SK-N-SH treated with all-trans-retinoic acid at 6 μM for 48 hours (cell line): ENCODE measurements around the gene USP48.

Source experiments
- ATAC-seq: fragments of 200-7000 bp; cut with Tn5 transposase; 3 replicates; pipeline ENCODE4 v1.9.1; 2020; ENCODE audit warnings: mild to moderate bottlenecking, moderate library complexity
- BACH2 ChIP-seq: fragments of 250-450 bp; sonication (Bioruptor Pico); IDR thresholded peaks from 2 replicates; pipeline ENCODE4 v1.9.0; 2021; ENCODE audit warnings: mild to moderate bottlenecking, borderline replicate concordance
- CREB5 ChIP-seq: fragments of 250-450 bp; sonication (Bioruptor Pico); IDR thresholded peaks from 2 replicates; pipeline ENCODE4 v1.5.1; 2020; ENCODE audit warnings: low read depth, mild to moderate bottlenecking, moderate library complexity
- CSDC2 ChIP-seq: fragments of 250-450 bp; sonication (Bioruptor Pico); IDR thresholded peaks from 2 replicates; pipeline ENCODE4 v1.5.0; 2020; ENCODE audit warnings: mild to moderate bottlenecking, moderate library complexity
- CSRNP3 ChIP-seq: fragments of 250-450 bp; sonication (Bioruptor Pico); IDR thresholded peaks from 2 replicates; pipeline ENCODE4 v1.5.1; 2021; ENCODE audit warnings: mild to moderate bottlenecking, moderate library complexity
- ESRRG ChIP-seq: fragments of 250-450 bp; sonication (Bioruptor Pico); IDR thresholded peaks from 2 replicates; pipeline ENCODE4 v1.6.1; 2021; ENCODE audit warnings: mild to moderate bottlenecking
- GLIS3 ChIP-seq: fragments of 250-450 bp; sonication (Bioruptor Pico); IDR thresholded peaks from 2 replicates; pipeline ENCODE4 v1.5.0; 2020; ENCODE audit warnings: mild to moderate bottlenecking, moderate library complexity
- ISL1 ChIP-seq: fragments of 250-450 bp; sonication (Bioruptor Pico); IDR thresholded peaks from 2 replicates; pipeline ENCODE4 v2.1.2; 2022; ENCODE audit warnings: mild to moderate bottlenecking, moderate library complexity
- OSR1 ChIP-seq: fragments of 250-450 bp; sonication (Bioruptor Pico); IDR thresholded peaks from 2 replicates; pipeline ENCODE4 v1.8.0; 2022; ENCODE audit warnings: moderate library complexity, mild to moderate bottlenecking, inconsistent platforms
- PATZ1 ChIP-seq: fragments of 250-450 bp; sonication (Bioruptor Pico); IDR thresholded peaks from 2 replicates; pipeline ENCODE4 v1.8.0; 2020; ENCODE audit warnings: mild to moderate bottlenecking, moderate library complexity, borderline replicate concordance
- POU6F1 ChIP-seq: fragments of 250-450 bp; sonication (Bioruptor Pico); IDR thresholded peaks from 2 replicates; pipeline ENCODE4 v1.8.0; 2021; ENCODE audit warnings: low read depth, mild to moderate bottlenecking, moderate library complexity, borderline replicate concordance
- PPARA ChIP-seq: fragments of 250-450 bp; sonication (Bioruptor Pico); IDR thresholded peaks from 2 replicates; pipeline ENCODE4 v1.5.0; 2020; ENCODE audit warnings: mild to moderate bottlenecking, borderline replicate concordance
- RARB ChIP-seq: fragments of 250-450 bp; sonication (Bioruptor Pico); IDR thresholded peaks from 2 replicates; pipeline ENCODE4 v1.8.0; 2021; ENCODE audit warnings: mild to moderate bottlenecking, moderate library complexity
- SNAI2 ChIP-seq: fragments of 250-450 bp; sonication (Bioruptor Pico); IDR thresholded peaks from 2 replicates; pipeline ENCODE4 v1.5.0; 2020; ENCODE audit warnings: mild to moderate bottlenecking, moderate library complexity
- TCF4 ChIP-seq: fragments of 250-450 bp; sonication (Bioruptor Pico); IDR thresholded peaks from 2 replicates; pipeline ENCODE4 v1.8.0; 2021; ENCODE audit warnings: mild to moderate bottlenecking, moderate library complexity, borderline replicate concordance
- TOX ChIP-seq: fragments of 250-450 bp; sonication (Bioruptor Pico); IDR thresholded peaks from 2 replicates; pipeline ENCODE4 v1.8.0; 2021; ENCODE audit warnings: mild to moderate bottlenecking, moderate library complexity, borderline replicate concordance
- TSHZ2 ChIP-seq: fragments of 250-450 bp; sonication (Bioruptor Pico); IDR thresholded peaks from 2 replicates; pipeline ENCODE4 v1.5.0; 2020; ENCODE audit warnings: mild to moderate bottlenecking, moderate library complexity
- ZC3H10 ChIP-seq: fragments of 250-450 bp; sonication (Bioruptor Pico); IDR thresholded peaks from 2 replicates; pipeline ENCODE4 v1.5.1; 2021; ENCODE audit warnings: mild to moderate bottlenecking, moderate library complexity
- ZFP3 ChIP-seq: fragments of 250-450 bp; sonication (Bioruptor Pico); IDR thresholded peaks from 2 replicates; pipeline ENCODE4 v1.5.0; 2020; ENCODE audit warnings: mild to moderate bottlenecking, moderate library complexity
- ZFP30 ChIP-seq: fragments of 450-650 bp; formaldehyde crosslinking; IDR thresholded peaks from 2 replicates; pipeline ENCODE4 v1.5.0; 2022; ENCODE audit warnings: mild to moderate bottlenecking, moderate library complexity
- ZNF565 ChIP-seq: fragments of 450-650 bp; formaldehyde crosslinking; conservative IDR thresholded peaks from 2 replicates; pipeline ENCODE4 v1.5.0; 2020; ENCODE audit warnings: low read depth, mild to moderate bottlenecking, moderate library complexity
- ZNF70 ChIP-seq: fragments of 450-650 bp; formaldehyde crosslinking; IDR thresholded peaks from 2 replicates; pipeline ENCODE4 v1.5.0; 2020; ENCODE audit warnings: mild to moderate bottlenecking, moderate library complexity
- ZNF8 ChIP-seq: fragments of 450-650 bp; formaldehyde crosslinking; IDR thresholded peaks from 2 replicates; pipeline ENCODE4 v1.5.0; 2020; ENCODE audit warnings: mild to moderate bottlenecking, moderate library complexity

Gene USP48

GRCh38 chr1:21752186-21752585, 30.8 kb downstream of the USP48 start (continued):
- TF ChIP-seq ISL1 (CRISPR knock-in tag), result no peak
- no peak for TF ChIP-seq PATZ1 (CRISPR knock-in tag)
- TF ChIP-seq SNAI2, result no peak
- no peak for TF ChIP-seq CSDC2
- no peak for TF ChIP-seq ZFP3
- TF ChIP-seq BACH2 (CRISPR knock-in tag), result no peak
- no peak for TF ChIP-seq ESRRG (CRISPR knock-in tag)

- TF ChIP-seq ZNF565 (CRISPR knock-in tag), result no peak
- TF ChIP-seq GLIS3 (CRISPR knock-in tag), result no peak
- no peak for TF ChIP-seq TSHZ2 (CRISPR knock-in tag)
- TF ChIP-seq RARB (CRISPR knock-in tag), result no peak
- TF ChIP-seq ZFP30 (CRISPR knock-in tag), result no peak
- no peak for TF ChIP-seq PPARA (CRISPR knock-in tag)
- no peak for TF ChIP-seq OSR1 (CRISPR knock-in tag)
- no peak for TF ChIP-seq ZC3H10 (CRISPR knock-in tag)
- TF ChIP-seq CSRNP3 (CRISPR knock-in tag), result no peak
- no peak for TF ChIP-seq CSDC2
- TF ChIP-seq POU6F1 (CRISPR knock-in tag), result no peak
- TF ChIP-seq ZNF70, result no peak
- TF ChIP-seq SNAI2, result no peak
- no peak for TF ChIP-seq PATZ1 (CRISPR knock-in tag)
- TF ChIP-seq, all 23 proteins: peak for 0
- no peak for ATAC-seq
Observed at GRCh38 chr1:21751281-21751680, 31.7 kb downstream of the USP48 start.

- ATAC-seq, result no peak
- TF ChIP-seq ZNF70, result no peak
- TF ChIP-seq ZNF565 (CRISPR knock-in tag), result no peak
- no peak for TF ChIP-seq TOX (CRISPR knock-in tag)
- TF ChIP-seq ZFP3, result no peak
- TF ChIP-seq PPARA (CRISPR knock-in tag), result no peak
- TF ChIP-seq ZNF8 (CRISPR knock-in tag), result no peak
- TF ChIP-seq ESRRG (CRISPR knock-in tag), result no peak
- no peak for TF ChIP-seq PATZ1 (CRISPR knock-in tag)
- TF ChIP-seq TCF4, result no peak
- TF ChIP-seq CREB5, result no peak
Observed at GRCh38 chr1:21750841-21751240, 32.1 kb downstream of the USP48 start.
